Bronchial epithelial cell (primary cell): ENCODE measurements around the gene MUC20. TPM values are rescaled to one million over a fixed set of nuclear protein-coding genes. Genes with fewer than 3 reads are reported as not detected.
A peak's percentile ranks its signal among the peaks of the same experiment; 100 is the strongest.
"Not testable (repeated sequence)": the region's sequence is repeated elsewhere in the genome, so short reads cannot be mapped to it uniquely, and the experiment has no call there.

Source experiments
- DNase-seq: peaks from one replicate; pipeline ENCODE4 v3.0.0-alpha.2; 2010; ENCODE audit warnings: low read depth
- FAIRE-seq: peaks from 2 replicates; lab custom pipeline; 2011; peaks lifted over from hg19 to GRCh38; lab: Jason Lieb, UNC
- H3K27me3 ChIP-seq: 2 replicates; pipeline ENCODE4 v1.5.1; 2011; ENCODE audit warnings: low read length; ENCODE audit not compliant: control insufficient read depth, insufficient read depth
- H3K36me3 ChIP-seq: 2 replicates; pipeline ENCODE4 v1.5.1; 2011; ENCODE audit warnings: low read length; ENCODE audit not compliant: control insufficient read depth, insufficient read depth
- H3K4me3 ChIP-seq: 2 replicates; pipeline ENCODE4 v1.5.1; 2011; ENCODE audit warnings: mild to moderate bottlenecking, low read depth, low read length, control low read depth
- total RNA-seq: library from RNA; depleted of rRNA; stranded (reverse); fragments of >200 nt; gene quantifications from 2 replicates; pipeline ENCODE4 v1.2.1, GENCODE V29; 2014
- TF ChIP-seq, protein P1 (sequence below): IDR thresholded peaks from 2 replicates; pipeline ENCODE4 v1.5.1; 2011; ENCODE audit warnings: mild to moderate bottlenecking, moderate library complexity, low read length, control low read depth, inconsistent platforms; ENCODE audit not compliant: insufficient read depth, severe bottlenecking

The MUC20 gene
- total RNA-seq, 1 donor from 2014 or later = 1.6 TPM

DNA sequence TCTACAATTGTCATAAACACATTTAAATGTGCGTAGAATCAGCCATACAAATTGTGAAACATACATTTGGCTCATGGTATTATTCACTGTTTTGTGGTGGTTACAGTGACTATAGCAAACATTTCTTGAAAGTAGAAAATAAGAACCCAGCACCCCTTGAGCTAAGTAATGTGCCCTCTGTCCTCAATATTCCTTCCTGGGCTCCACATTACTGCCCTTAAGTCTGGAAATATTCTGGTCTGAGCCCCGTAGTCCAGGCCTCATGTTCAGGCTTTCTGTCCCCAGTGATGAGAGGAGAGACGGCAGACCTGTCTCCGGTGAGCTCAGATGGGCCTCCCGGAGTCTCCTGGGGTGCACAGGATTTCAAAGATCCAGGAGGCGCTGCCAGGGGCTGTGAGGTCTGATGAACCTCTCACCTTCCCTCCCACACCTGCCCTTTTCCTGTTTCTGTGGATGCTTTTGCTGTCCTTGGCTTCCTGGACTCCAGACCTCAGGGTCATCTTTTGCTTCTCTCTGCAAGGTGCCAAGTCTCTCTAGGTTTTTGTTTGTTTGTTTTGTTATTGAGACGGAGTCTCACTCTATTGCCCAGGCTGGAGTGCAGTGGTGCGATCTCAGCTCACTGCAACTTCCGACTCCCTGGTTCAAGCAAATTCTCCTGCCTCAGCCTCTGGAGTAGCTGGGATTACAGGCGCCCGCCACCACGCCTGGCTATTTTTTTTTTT is 8.8 kb upstream of the MUC20 start:
- FAIRE-seq = no peak
- no peak for DNase-seq
- Histone ChIP-seq H3K36me3 (no peaks in the 10 kb centered on the region), H3K27me3 (peaks cover 4% of the 10 kb centered on the region), H3K4me3 (no peak overlapping the region)
- TF ChIP-seq, protein P1, sequence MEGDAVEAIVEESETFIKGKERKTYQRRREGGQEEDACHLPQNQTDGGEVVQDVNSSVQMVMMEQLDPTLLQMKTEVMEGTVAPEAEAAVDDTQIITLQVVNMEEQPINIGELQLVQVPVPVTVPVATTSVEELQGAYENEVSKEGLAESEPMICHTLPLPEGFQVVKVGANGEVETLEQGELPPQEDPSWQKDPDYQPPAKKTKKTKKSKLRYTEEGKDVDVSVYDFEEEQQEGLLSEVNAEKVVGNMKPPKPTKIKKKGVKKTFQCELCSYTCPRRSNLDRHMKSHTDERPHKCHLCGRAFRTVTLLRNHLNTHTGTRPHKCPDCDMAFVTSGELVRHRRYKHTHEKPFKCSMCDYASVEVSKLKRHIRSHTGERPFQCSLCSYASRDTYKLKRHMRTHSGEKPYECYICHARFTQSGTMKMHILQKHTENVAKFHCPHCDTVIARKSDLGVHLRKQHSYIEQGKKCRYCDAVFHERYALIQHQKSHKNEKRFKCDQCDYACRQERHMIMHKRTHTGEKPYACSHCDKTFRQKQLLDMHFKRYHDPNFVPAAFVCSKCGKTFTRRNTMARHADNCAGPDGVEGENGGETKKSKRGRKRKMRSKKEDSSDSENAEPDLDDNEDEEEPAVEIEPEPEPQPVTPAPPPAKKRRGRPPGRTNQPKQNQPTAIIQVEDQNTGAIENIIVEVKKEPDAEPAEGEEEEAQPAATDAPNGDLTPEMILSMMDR = no peak

DNA sequence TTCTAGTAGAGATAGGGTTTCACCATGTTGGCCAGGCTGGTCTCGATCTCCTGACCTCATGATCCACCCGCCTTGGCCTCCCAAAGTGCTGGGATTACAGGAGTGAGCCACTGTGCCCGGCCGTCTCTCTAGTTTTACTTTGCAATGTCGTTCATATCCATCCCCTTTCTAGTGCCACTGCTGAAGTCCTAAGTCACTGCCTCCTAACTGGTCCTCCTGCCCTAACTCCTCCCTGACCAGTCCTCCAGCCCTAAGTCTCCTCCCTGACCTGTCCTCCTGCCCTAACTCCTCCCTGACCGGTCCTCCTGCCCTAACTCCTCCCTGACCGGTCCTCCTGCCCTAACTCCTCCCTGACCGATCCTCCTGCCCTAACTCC is 8.3 kb upstream of the MUC20 start:
- not testable (repeated sequence) for FAIRE-seq, DNase-seq, H3K27me3 ChIP-seq, H3K36me3 ChIP-seq, H3K4me3 ChIP-seq

DNA sequence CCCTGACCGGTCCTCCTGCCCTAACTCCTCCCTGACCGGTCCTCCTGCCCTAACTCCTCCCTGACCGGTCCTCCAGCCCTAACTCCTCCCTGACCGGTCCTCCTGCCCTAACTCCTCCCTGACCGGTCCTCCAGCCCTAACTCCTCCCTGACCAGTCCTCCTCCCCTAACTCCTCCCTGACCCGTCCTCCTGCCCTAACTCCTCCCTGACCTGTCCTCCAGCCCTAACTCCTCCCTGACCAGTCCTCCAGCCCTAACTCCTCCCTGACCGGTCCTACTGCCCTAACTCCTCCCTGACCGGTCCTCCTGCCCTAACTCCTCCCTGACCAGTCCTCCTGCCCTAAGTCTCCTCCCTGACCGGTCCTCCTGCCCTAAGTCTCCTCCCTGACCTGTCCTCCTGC is 7.6 kb upstream of the MUC20 start:
- not testable (repeated sequence) for H3K27me3 ChIP-seq, DNase-seq, H3K36me3 ChIP-seq, H3K4me3 ChIP-seq, FAIRE-seq

DNA sequence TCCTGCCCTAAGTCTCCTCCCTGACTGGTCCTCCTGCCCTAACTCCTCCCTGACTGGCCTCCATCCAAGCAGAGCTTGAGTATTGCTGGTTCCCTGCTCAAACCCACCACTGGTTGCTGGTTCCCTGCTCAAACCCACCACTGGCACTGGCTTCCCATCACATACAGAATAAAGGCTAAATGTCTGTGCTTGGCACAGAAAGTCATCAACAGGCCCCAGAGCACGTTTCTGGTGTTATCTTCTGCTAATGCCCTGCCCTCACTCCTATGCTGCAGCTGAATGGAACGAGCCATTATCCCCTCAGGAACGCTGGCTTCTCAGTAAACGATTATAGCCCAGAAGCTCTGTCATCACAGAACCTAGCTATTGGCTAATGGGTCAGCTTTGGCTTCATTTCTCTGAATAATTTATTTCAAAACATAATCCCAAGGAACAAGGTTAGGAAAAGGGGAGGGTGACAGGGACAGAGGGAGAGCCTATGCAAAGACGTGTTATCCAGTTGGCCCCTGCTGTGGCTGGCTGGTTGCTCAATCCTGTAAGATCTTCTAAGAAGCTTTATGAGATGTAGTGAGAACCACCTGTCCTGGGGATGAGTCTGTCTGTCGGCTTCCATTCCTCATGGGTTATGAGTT is 6.3 kb upstream of the MUC20 start:
- DNase-seq = no peak
- TF ChIP-seq, protein P1 = no peak
- FAIRE-seq = no peak
- Histone ChIP-seq H3K36me3 (no peaks in the 10 kb centered on the region), H3K27me3 (peaks cover 14% of the 10 kb centered on the region), H3K4me3 (no peak overlapping the region)

DNA sequence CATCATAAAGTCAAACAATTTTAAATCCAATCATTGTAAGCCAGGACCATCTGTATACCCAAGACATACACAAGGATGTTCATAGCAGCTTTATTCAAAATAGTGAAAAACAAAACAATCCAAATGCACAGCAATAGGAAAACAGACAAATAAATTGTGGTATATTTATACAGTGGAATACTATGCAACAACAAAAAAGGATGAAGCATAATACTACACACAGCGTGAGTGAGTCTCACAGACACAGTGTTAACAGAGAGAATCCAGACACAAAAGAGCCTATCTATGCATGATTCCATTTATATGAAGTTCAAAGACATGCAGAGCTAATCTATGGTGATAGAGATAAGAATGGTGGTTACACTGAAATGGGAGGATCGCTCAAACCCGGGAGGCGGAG is 5.6 kb upstream of the MUC20 start:
- TF ChIP-seq, protein P1 = no peak
- no peak overlapping the region for H3K4me3 ChIP-seq
- no peaks in the 10 kb centered on the region for H3K36me3 ChIP-seq
- H3K27me3 ChIP-seq = peaks cover 14% of the 10 kb centered on the region
- no peak for DNase-seq
- FAIRE-seq = no peak

DNA sequence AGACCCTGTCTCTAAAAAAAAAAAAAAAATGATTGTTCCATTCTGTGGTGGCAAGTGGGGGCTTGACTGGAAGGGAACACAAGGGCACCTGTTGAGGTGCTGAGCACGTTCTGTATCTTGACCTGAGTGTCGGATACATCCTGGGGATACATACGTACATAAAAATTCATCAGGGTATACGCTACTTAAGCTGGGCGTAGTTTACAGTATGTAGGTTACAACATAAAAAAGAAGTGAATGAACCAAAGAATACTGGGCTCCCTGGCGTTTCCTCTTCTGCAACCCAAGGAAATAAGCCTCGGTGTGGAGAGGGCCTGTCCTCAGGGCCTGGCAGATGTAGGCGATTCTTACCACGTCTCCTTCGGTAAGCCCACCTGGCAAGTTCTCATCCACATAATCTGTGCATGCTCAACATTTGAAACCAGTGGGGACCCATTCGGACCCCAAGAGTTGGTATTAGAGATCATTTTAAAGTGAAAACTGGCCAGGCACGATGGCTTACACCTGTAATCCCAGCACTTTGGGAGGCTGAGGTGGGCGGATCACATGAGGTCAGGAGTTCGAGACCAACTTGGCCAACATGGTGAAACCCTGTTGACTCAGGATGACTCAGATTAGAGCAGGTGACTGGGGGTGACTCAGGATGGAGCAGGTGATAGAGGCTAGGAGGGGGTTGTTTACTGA is 5.1 kb upstream of the MUC20 start:
- Histone ChIP-seq H3K4me3 (no peak overlapping the region), H3K27me3 (peaks cover 14% of the 10 kb centered on the region), H3K36me3 (no peaks in the 10 kb centered on the region)
- FAIRE-seq (no peak), DNase-seq (peak; percentile 77)
- TF ChIP-seq, protein P1 = no peak
